Right lobe of liver (tissue), 4 donors: Measurements from ENCODE around the gene C2CD4C.

Experiments used
- POLR2A ChIP-seq: fragments of 450-650 bp; IDR thresholded peaks from one replicate; pipeline ENCODE4 v1.6.1; 2017; ENCODE audit warnings: antibody characterized with exemption, mild to moderate bottlenecking
- TF ChIP-seq, protein P1 (sequence below), 4 donors: fragments of 200-600 bp in 3 of 4; fragments of 450-650 bp in 1 of 4; IDR thresholded peaks; one replicate each; pipeline versions ENCODE4 v1.5.1 to v1.8.0; 2016 to 2022; ENCODE audit warnings: antibody characterized with exemption in 4 of 4, mild to moderate bottlenecking in 2 of 4
- donor health status: DM: no; HTN: no; CAD: no.
- donor health status: DM: no; HTN: no; CAD: no.
- donor health status: DM: no; HTN: yes; CAD: no.

DNA sequence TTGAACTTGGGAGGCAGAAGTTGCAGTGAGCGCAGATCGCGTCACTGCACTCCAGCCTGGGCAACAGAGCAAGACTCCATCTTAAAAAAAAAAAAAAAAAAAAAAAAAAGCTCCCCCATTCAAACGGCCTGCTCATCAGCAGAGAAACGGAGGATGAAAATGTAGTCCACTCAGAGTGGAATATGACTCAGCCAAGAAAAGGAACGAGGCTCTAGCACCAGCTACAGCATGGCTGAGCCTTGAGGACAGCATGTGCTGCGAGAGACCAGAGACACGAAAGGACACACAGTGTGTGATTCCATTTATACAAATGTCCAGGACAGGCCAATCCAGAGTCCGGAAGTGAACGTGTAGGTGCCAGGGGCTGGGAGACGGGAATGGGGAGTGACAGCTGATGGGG, 46.3 kb downstream of the C2CD4C start:
- TF ChIP-seq, protein P1, sequence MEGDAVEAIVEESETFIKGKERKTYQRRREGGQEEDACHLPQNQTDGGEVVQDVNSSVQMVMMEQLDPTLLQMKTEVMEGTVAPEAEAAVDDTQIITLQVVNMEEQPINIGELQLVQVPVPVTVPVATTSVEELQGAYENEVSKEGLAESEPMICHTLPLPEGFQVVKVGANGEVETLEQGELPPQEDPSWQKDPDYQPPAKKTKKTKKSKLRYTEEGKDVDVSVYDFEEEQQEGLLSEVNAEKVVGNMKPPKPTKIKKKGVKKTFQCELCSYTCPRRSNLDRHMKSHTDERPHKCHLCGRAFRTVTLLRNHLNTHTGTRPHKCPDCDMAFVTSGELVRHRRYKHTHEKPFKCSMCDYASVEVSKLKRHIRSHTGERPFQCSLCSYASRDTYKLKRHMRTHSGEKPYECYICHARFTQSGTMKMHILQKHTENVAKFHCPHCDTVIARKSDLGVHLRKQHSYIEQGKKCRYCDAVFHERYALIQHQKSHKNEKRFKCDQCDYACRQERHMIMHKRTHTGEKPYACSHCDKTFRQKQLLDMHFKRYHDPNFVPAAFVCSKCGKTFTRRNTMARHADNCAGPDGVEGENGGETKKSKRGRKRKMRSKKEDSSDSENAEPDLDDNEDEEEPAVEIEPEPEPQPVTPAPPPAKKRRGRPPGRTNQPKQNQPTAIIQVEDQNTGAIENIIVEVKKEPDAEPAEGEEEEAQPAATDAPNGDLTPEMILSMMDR (IDR thresholded peaks at IDR 0.05), result no peak
- no peak for TF ChIP-seq POLR2A
